KMS-11 (cell line): ENCODE results near the gene HNRNPU.

Experiments used
- H2AFZ ChIP-seq: fragments of 200-600 bp; sonication (generic); 2 replicates; pipeline ENCODE4 v1.6.1; 2016; ENCODE audit warnings: antibody characterized with exemption, mixed run types, low read depth
- H3K27ac ChIP-seq: fragments of 200-600 bp; sonication (generic); 2 replicates; pipeline ENCODE4 v1.6.1; 2016; ENCODE audit warnings: mild to moderate bottlenecking, mixed run types
- H3K27me3 ChIP-seq: fragments of 200-600 bp; sonication (generic); 2 replicates; pipeline ENCODE4 v1.6.1; 2017; ENCODE audit warnings: mild to moderate bottlenecking, low read depth, mixed run types, moderate library complexity; ENCODE audit not compliant: insufficient read depth
- H3K36me3 ChIP-seq: fragments of 200-600 bp; sonication (generic); 2 replicates; pipeline ENCODE4 v1.6.1; 2017; ENCODE audit warnings: mild to moderate bottlenecking, mixed run types; ENCODE audit not compliant: insufficient read depth
- H3K4me1 ChIP-seq: fragments of 200-600 bp; sonication (generic); 2 replicates; pipeline ENCODE4 v1.6.1; 2016; ENCODE audit warnings: mild to moderate bottlenecking, low read depth, mixed run types; ENCODE audit not compliant: poor library complexity, severe bottlenecking
- H3K4me2 ChIP-seq: fragments of 200-600 bp; sonication (generic); 2 replicates; pipeline ENCODE4 v1.7.0; 2016; ENCODE audit warnings: mild to moderate bottlenecking, mixed run types
- H3K4me3 ChIP-seq: fragments of 200-600 bp; sonication (generic); IDR thresholded peaks from 2 replicates; pipeline ENCODE4 v1.6.1; 2017; ENCODE audit warnings: low read depth, low read length, mixed read lengths; ENCODE audit not compliant: insufficient read depth
- H3K79me2 ChIP-seq: fragments of 200-600 bp; sonication (generic); 2 replicates; pipeline ENCODE4 v1.6.1; 2016; ENCODE audit warnings: low read depth, mixed run types; ENCODE audit not compliant: insufficient read depth
- H3K9ac ChIP-seq: fragments of 200-600 bp; sonication (generic); 2 replicates; pipeline ENCODE4 v1.6.1; 2016; ENCODE audit warnings: mild to moderate bottlenecking, mixed run types
- H4K20me1 ChIP-seq: fragments of 200-600 bp; sonication (generic); 2 replicates; pipeline ENCODE4 v1.6.1; 2016; ENCODE audit warnings: mild to moderate bottlenecking, mixed run types; ENCODE audit not compliant: insufficient read depth
- TF ChIP-seq, protein P1 (sequence below): fragments of 200-600 bp; sonication (generic); conservative IDR thresholded peaks from 2 replicates; pipeline ENCODE4 v1.6.1; 2017; ENCODE audit warnings: low read depth, mild to moderate bottlenecking, antibody characterized with exemption, low read length, moderate library complexity, mixed read lengths

HNRNPU gene

DNA sequence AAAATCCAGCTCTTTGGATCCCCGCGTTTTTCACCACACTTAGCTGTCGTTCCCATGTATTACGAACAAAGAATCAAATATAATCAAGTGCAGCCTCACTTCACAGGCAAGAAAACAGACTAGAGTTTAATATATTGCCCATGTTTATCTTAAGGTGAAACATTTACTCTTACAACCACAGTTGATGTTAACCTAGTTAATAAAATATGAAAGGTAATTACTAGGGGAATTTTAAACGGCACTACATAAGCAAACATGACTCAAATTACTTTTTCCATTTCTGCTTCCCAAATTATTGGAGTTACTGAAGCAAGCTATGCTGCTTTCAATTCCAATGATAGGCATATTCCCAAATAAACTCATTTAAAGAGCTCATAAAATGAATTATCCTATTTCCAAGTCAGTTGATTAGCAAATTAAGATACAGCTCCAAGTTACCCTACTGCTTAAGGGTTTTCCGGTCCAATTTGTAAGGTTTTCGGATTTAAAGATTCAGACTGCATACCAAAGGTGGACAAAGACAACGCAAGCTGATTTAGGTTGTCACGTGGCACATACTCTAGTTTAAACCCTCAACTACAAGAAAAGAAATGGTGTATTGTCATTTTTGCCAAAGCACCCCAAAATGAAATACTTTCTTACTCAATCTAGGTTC lies 22.9 kb downstream of the HNRNPU start:
- H3K36me3 ChIP-seq = peaks cover 20% of the 10 kb centered on the region; the same call in 1 of the 2 replicates
- H3K4me3 ChIP-seq = no peak overlapping the region
- H3K27ac ChIP-seq = no peak overlapping the region; the same call in 1 of the 2 replicates
- H3K9ac ChIP-seq = no peak overlapping the region
- H3K4me2 ChIP-seq = no peak overlapping the region
- H3K27me3 ChIP-seq = no peaks in the 10 kb centered on the region
- peaks cover 75% of the 10 kb centered on the region for H3K79me2 ChIP-seq
- no peak overlapping the region for H2AFZ ChIP-seq
- TF ChIP-seq, protein P1, sequence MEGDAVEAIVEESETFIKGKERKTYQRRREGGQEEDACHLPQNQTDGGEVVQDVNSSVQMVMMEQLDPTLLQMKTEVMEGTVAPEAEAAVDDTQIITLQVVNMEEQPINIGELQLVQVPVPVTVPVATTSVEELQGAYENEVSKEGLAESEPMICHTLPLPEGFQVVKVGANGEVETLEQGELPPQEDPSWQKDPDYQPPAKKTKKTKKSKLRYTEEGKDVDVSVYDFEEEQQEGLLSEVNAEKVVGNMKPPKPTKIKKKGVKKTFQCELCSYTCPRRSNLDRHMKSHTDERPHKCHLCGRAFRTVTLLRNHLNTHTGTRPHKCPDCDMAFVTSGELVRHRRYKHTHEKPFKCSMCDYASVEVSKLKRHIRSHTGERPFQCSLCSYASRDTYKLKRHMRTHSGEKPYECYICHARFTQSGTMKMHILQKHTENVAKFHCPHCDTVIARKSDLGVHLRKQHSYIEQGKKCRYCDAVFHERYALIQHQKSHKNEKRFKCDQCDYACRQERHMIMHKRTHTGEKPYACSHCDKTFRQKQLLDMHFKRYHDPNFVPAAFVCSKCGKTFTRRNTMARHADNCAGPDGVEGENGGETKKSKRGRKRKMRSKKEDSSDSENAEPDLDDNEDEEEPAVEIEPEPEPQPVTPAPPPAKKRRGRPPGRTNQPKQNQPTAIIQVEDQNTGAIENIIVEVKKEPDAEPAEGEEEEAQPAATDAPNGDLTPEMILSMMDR = no peak
- H3K4me1 ChIP-seq = peaks cover 86% of the 10 kb centered on the region
- H4K20me1 ChIP-seq = 0 out of 2 replicates have a peak, but pooled peaks cover 8% of the 10 kb centered on the region

DNA sequence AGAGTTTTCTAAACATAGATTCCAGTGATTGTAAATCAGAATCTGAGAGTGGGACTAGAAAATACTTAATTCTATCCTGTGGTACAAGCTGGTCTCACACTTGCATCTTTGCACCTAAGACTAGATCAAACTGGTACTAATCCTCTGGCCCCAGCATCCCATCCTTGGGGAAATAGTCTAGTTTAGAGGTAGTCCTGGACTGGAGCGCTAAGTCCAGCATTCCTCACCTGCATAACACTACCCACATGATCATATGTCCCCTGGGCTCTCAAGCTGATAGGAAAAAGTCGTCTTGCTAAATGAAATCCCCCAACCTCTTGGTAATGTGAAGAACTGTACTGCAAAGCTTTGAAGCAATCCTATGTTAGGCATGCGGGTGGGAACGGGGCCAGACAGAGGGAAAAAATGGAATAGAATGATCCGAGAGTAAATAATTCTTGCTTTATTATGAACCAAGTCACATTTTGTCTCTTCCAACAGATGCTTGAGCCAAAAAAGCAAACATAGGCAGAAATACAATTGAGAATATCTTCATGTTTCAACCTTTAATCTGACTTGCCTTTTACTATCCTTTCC lies 24.0 kb downstream of the HNRNPU start:
- H3K79me2 ChIP-seq = peaks cover 82% of the 10 kb centered on the region
- peak overlapping the region; percentile 3; the same call in 1 of the 2 replicates for H3K4me2 ChIP-seq
- 0 out of 2 replicates have a peak, but pooled peaks cover 8% of the 10 kb centered on the region for H4K20me1 ChIP-seq
- peak overlapping the region; percentile 17; the same call in 1 of the 2 replicates for H3K27ac ChIP-seq
- no peak overlapping the region for H2AFZ ChIP-seq
- H3K4me1 ChIP-seq = peaks cover 86% of the 10 kb centered on the region
- peaks cover 15% of the 10 kb centered on the region; the same call in 1 of the 2 replicates for H3K36me3 ChIP-seq
- H3K4me3 ChIP-seq = no peak overlapping the region
- H3K27me3 ChIP-seq = no peaks in the 10 kb centered on the region
- TF ChIP-seq, protein P1 = no peak
- no peak overlapping the region for H3K9ac ChIP-seq

DNA sequence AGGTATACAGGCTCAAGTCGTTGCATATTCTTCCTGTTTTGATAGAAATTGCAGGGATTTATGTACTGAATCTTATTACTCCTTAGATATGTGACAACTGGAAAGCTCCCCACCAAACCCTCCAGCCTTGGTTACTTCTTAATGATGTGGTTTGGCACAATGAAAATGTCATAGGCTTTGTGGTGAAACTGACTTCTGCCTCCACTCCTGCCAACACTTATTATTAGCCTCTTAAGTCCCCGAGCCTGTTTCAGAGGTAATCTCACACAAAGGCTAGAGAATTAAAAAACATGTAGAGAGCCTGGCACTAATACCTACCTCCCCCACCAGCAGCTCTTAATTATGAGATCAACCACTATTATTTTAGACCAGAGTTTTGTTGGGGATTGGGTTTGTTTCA lies 24.7 kb downstream of the HNRNPU start:
- Histone ChIP-seq H3K36me3 (peaks cover 15% of the 10 kb centered on the region; the same call in 1 of the 2 replicates), H3K27ac (peak overlapping the region; percentile 17; the same call in 1 of the 2 replicates), H3K79me2 (peaks cover 75% of the 10 kb centered on the region), H4K20me1 (0 out of 2 replicates have a peak, but pooled peaks cover 8% of the 10 kb centered on the region), H3K4me1 (peaks cover 82% of the 10 kb centered on the region), H3K4me2 (peak overlapping the region; percentile 5; the same call in 1 of the 2 replicates), H3K4me3 (no peak overlapping the region), H2AFZ (no peak overlapping the region), H3K27me3 (no peaks in the 10 kb centered on the region), H3K9ac (no peak overlapping the region; the same call in 1 of the 2 replicates)
- TF ChIP-seq, protein P1 = no peak

DNA sequence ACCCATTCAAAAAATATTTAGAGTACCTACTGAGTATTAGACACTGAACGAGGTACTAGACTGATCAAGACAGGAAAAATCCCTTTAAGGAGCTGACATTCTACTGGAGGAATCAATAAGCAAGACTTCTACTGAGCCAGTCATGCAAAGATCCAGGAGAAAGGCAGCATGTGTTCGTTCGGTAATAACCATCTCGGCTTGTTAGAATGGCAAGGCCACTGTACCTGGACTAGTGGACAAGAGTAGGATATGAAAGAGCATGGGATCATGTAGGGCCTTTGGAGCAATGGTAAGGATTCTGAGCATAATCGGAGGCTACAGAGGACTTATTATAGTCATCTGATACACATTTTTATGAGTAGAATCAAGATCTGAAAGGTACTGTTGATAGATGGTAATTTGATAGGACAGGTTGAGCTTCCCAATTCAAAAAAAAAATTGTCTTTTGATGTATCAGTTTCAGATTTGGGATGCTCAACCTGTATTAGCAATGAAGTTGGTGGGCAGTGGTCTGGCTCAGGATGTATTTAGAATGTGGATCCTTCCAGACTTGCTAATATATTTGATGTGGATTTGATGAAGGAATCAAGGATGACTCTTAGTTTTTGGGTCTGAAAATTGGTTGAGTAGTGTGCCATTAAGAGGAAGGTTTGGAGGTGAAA lies 26.6 kb downstream of the HNRNPU start:
- H3K4me2 ChIP-seq = peak overlapping the region; percentile 69; the same call in 1 of the 2 replicates
- H4K20me1 ChIP-seq = 0 out of 2 replicates have a peak, but pooled peaks cover 6% of the 10 kb centered on the region
- H3K4me1 ChIP-seq = peaks cover 69% of the 10 kb centered on the region
- H3K79me2 ChIP-seq = peaks cover 57% of the 10 kb centered on the region; the same call in 1 of the 2 replicates
- no peak overlapping the region for H3K4me3 ChIP-seq
- H3K9ac ChIP-seq = peak overlapping the region; percentile 99; the same call in 1 of the 2 replicates
- peak overlapping the region; percentile 100; the same call in 1 of the 2 replicates for H3K27ac ChIP-seq
- no peak overlapping the region for H2AFZ ChIP-seq
- no peaks in the 10 kb centered on the region for H3K27me3 ChIP-seq
- H3K36me3 ChIP-seq = peaks cover 6% of the 10 kb centered on the region; the same call in 1 of the 2 replicates
- TF ChIP-seq, protein P1 = no peak
